Measurements from ENCODE around the gene OR8A1. TPM values are rescaled to one million over a fixed set of nuclear protein-coding genes. Genes with fewer than 3 reads are reported as not detected.
A peak's percentile ranks its signal among the peaks of the same experiment; 100 is the strongest.

The OR8A1 gene
- total RNA-seq, 2 experiments from 2014 or later = not detected

- CTCF ChIA-PET (ENCODE audit: unreplicated experiment) = no interaction called here
These were observed 26.7 kb upstream of the OR8A1 start for GRCh38 chr11:124543145-124543544.

DNA sequence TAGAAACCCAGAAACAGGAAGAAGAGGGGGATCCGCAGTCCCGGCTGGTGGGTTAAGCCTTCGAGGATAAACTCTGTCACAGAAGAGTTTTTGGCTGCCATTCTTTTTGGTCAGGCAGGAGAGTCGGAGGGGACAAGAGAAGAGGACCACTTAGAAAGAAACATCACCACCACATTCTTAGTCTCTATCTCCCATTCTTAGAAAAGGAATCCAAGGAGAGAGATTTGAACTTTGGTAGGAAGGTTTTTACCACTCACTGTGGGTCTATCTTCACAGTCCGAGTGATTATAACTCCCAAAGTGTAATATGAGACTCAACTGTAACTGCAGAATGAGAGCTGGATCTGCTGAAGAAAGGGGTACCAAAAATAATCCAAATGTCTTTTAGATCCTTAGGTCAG lies 26.2 kb upstream of the OR8A1 start, which contains the start of gene OR8B12:
TSS of gene OR8B12 (minus strand) at position 101 of the 400 bp plus-strand sequence. CDS start at position 101, 0 bp downstream.
- no peak within 1 kb of the TSS for H3K4me3 ChIP-seq (ENCODE audit: low read depth, low read length, poor library complexity, severe bottlenecking)
- intact Hi-C loops (cut with micrococcal nuclease; ENCODE audit: unreplicated experiment) = no loop called here
- H3K9me2 ChIP-seq (ENCODE audit: insufficient read depth, low read length) = no peaks in the 10 kb centered on the region
- no TSS peak for BruUV-seq (replicated peaks)
- no peak within 1 kb of the TSS for H2AFZ ChIP-seq (ENCODE audit: low read length)
- TF ChIP-seq EZH2phosphoT487 (IDR thresholded peaks at IDR 0.05; ENCODE audit: borderline replicate concordance, low read depth, low read length) = no peak
- TF ChIP-seq, protein P1, sequence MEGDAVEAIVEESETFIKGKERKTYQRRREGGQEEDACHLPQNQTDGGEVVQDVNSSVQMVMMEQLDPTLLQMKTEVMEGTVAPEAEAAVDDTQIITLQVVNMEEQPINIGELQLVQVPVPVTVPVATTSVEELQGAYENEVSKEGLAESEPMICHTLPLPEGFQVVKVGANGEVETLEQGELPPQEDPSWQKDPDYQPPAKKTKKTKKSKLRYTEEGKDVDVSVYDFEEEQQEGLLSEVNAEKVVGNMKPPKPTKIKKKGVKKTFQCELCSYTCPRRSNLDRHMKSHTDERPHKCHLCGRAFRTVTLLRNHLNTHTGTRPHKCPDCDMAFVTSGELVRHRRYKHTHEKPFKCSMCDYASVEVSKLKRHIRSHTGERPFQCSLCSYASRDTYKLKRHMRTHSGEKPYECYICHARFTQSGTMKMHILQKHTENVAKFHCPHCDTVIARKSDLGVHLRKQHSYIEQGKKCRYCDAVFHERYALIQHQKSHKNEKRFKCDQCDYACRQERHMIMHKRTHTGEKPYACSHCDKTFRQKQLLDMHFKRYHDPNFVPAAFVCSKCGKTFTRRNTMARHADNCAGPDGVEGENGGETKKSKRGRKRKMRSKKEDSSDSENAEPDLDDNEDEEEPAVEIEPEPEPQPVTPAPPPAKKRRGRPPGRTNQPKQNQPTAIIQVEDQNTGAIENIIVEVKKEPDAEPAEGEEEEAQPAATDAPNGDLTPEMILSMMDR (conservative IDR thresholded peaks at IDR 0.05; ENCODE audit: low read length) = no peak
- POLR2A ChIA-PET = interaction anchor here (1.0 kb wide), 1 partner anchor 17 kb away, joined by 3 read pairs; no protein-coding TSS in a partner anchor
- H3K36me3 ChIP-seq (ENCODE audit: insufficient read depth, low read length) = no peaks in the 10 kb centered on the region
- no peak within 1 kb of the TSS for H3K4me2 ChIP-seq (ENCODE audit: low read length)
- H3K79me2 ChIP-seq (ENCODE audit: insufficient read depth, low read depth, low read length) = no peaks in the 10 kb centered on the region
- no peaks in the 10 kb centered on the region for H3K9me3 ChIP-seq (ENCODE audit: low read length)
- no peaks in the 10 kb centered on the region for H4K20me1 ChIP-seq (ENCODE audit: insufficient read depth, low read length)
- no peaks in the 10 kb centered on the region for H3K4me1 ChIP-seq (ENCODE audit: insufficient read depth, low read length, poor library complexity, severe bottlenecking)
- H3K27ac ChIP-seq (ENCODE audit: low read depth, low read length, poor library complexity, severe bottlenecking) = no peak within 1 kb of the TSS
- DNase-seq (ENCODE audit: low spot score) = no peak
- CTCF ChIA-PET (ENCODE audit: unreplicated experiment) = no interaction called here

More at GRCh38 chr11:124543145-124543544, 26.7 kb upstream of the OR8A1 start:
- Histone ChIP-seq H3K27ac (ENCODE audit: low read depth, low read length, poor library complexity, severe bottlenecking) (no peak overlapping the region), H3K9me3 (ENCODE audit: low read length) (no peaks in the 10 kb centered on the region), H3K9me2 (ENCODE audit: insufficient read depth, low read length) (no peaks in the 10 kb centered on the region), H3K4me1 (ENCODE audit: insufficient read depth, low read length, poor library complexity, severe bottlenecking) (no peaks in the 10 kb centered on the region), H4K20me1 (ENCODE audit: insufficient read depth, low read length) (no peaks in the 10 kb centered on the region), H3K4me2 (ENCODE audit: low read length) (no peak overlapping the region), H3K4me3 (ENCODE audit: low read depth, low read length, poor library complexity, severe bottlenecking) (no peak overlapping the region), H2AFZ (ENCODE audit: low read length) (no peak overlapping the region), H3K79me2 (ENCODE audit: insufficient read depth, low read depth, low read length) (no peaks in the 10 kb centered on the region), H3K36me3 (ENCODE audit: insufficient read depth, low read length) (no peaks in the 10 kb centered on the region)
- TF ChIP-seq EZH2phosphoT487 (IDR thresholded peaks at IDR 0.05; ENCODE audit: borderline replicate concordance, low read depth, low read length) = no peak
- TF ChIP-seq, protein P1 (conservative IDR thresholded peaks at IDR 0.05; ENCODE audit: low read length) = no peak
- POLR2A ChIA-PET = no interaction called here
- BruUV-seq (replicated peaks) = no TSS peak
- intact Hi-C loops (cut with micrococcal nuclease; ENCODE audit: unreplicated experiment) = no loop called here
- no peak for DNase-seq (ENCODE audit: low spot score)

- ChIA-PET CTCF (ENCODE audit: unreplicated experiment) (interaction anchor here (0.5 kb wide), 1 partner anchor 249 kb away, joined by 3 read pairs; the partner anchor contains the start of gene MSANTD2), POLR2A (interaction anchor here (0.5 to 1.2 kb wide), 3 partner anchors 39 to 263 kb away, joined by 3 read pairs; no protein-coding TSS in a partner anchor)
- TF ChIP-seq EZH2phosphoT487 (IDR thresholded peaks at IDR 0.05; ENCODE audit: borderline replicate concordance, low read depth, low read length) = no peak
- TF ChIP-seq, protein P1 (conservative IDR thresholded peaks at IDR 0.05; ENCODE audit: low read length) = 0 out of 2 replicates have a peak, but pooled peaks have one; percentile 28
- no peaks in the 10 kb centered on the region for H3K9me3 ChIP-seq (ENCODE audit: low read length)
- no peak for DNase-seq (ENCODE audit: low spot score)
- no peaks in the 10 kb centered on the region for H3K36me3 ChIP-seq (ENCODE audit: insufficient read depth, low read length)
- no peaks in the 10 kb centered on the region for H3K4me1 ChIP-seq (ENCODE audit: insufficient read depth, low read length, poor library complexity, severe bottlenecking)
- intact Hi-C loops (cut with micrococcal nuclease; ENCODE audit: unreplicated experiment) = no loop called here
- BruUV-seq (replicated peaks) = no TSS peak
- no peak overlapping the region for H3K4me2 ChIP-seq (ENCODE audit: low read length)
- no peak overlapping the region for H3K4me3 ChIP-seq (ENCODE audit: low read depth, low read length, poor library complexity, severe bottlenecking)
- H3K9me2 ChIP-seq (ENCODE audit: insufficient read depth, low read length) = no peaks in the 10 kb centered on the region
- H3K27ac ChIP-seq (ENCODE audit: low read depth, low read length, poor library complexity, severe bottlenecking) = no peak overlapping the region
- no peaks in the 10 kb centered on the region for H3K79me2 ChIP-seq (ENCODE audit: insufficient read depth, low read depth, low read length)
- H4K20me1 ChIP-seq (ENCODE audit: insufficient read depth, low read length) = no peaks in the 10 kb centered on the region
- H2AFZ ChIP-seq (ENCODE audit: low read length) = no peak overlapping the region
These were observed 18.6 kb upstream of the OR8A1 start for GRCh38 chr11:124551189-124551588.
